IgD-negative memory B cell (primary cell): ENCODE measurements around the gene ARHGAP22. TPM values are rescaled to one million over a fixed set of nuclear protein-coding genes. Genes with fewer than 3 reads are reported as not detected.
A peak's percentile ranks its signal among the peaks of the same experiment; 100 is the strongest.

Experiments used
- H3K27ac Mint-ChIP-seq, 3 donors: one replicate each; pipeline ENCODE4 v1.8.0; 2020 to 2022; ENCODE audit warnings: mild to moderate bottlenecking in 3 of 3, mixed read lengths in 3 of 3, moderate library complexity in 1 of 3
- H3K27me3 Mint-ChIP-seq: one replicate; pipeline ENCODE4 v1.8.0; 2021; ENCODE audit warnings: mixed read lengths
- H3K36me3 Mint-ChIP-seq: one replicate; pipeline ENCODE4 v1.8.0; 2020; ENCODE audit warnings: mild to moderate bottlenecking, mixed read lengths
- H3K4me1 Mint-ChIP-seq, 3 donors: one replicate each; pipeline ENCODE4 v1.8.0; 2020 to 2022; ENCODE audit warnings: mixed read lengths in 3 of 3, mild to moderate bottlenecking in 1 of 3
- H3K4me3 Mint-ChIP-seq, 4 donors: one replicate each; pipeline ENCODE4 v1.8.0; 2020 to 2022; ENCODE audit warnings: mild to moderate bottlenecking in 4 of 4, mixed read lengths in 4 of 4, moderate library complexity in 3 of 4
- H3K9me3 Mint-ChIP-seq, 3 donors: one replicate each; pipeline ENCODE4 v1.8.0; 2020 to 2021; ENCODE audit warnings: mixed read lengths in 3 of 3, mild to moderate bottlenecking in 1 of 3
- polyA plus RNA-seq: library from polyadenylated mRNA; unstranded; fragments of 300-500 nt; fragmentation: Illumina TruSeq; gene quantifications from one replicate; pipeline ENCODE4 v1.2.3, GENCODE V29; 2021

The ARHGAP22 gene
- polyA plus RNA-seq, 1 donor from 2014 or later = 0.64 TPM

DNA sequence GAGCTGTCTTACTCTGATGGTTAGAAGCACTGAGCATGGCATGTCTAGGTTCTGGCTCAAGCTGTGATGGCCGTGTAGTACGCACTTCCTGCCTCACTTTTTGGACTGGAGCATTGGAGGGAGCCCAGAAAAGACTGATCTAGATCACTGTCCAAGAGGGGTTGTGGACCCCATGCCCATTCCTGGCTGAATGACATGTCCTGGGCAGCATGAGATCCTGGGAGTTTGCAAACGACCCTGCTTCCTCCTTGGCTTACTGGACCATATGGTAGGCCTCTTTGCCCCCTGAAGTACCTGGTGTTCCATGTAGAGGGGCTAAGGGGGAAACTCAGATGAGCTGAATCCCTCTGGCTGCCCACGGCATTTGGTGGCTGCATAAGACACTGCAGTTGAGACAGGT, 36.7 kb downstream of the ARHGAP22 start:
- Mint-ChIP-seq H3K4me3 (no peak overlapping the region), H3K27ac (no peak overlapping the region), H3K9me3 (no peaks in the 10 kb centered on the region), H3K27me3 (no peaks in the 10 kb centered on the region), H3K4me1 (peaks cover 13 to 23% (median 18%) of the 10 kb centered on the region in 3 donors), H3K36me3 (no peaks in the 10 kb centered on the region)

GRCh38 chr10:48567346-48567745, 37.5 kb downstream of the ARHGAP22 start:
- H3K36me3 Mint-ChIP-seq = no peaks in the 10 kb centered on the region
- H3K27ac Mint-ChIP-seq = no peak overlapping the region
- no peak overlapping the region for H3K4me3 Mint-ChIP-seq
- no peaks in the 10 kb centered on the region for H3K9me3 Mint-ChIP-seq
- H3K4me1 Mint-ChIP-seq = peaks cover 8 to 15% (median 12%) of the 10 kb centered on the region in 3 donors
- H3K27me3 Mint-ChIP-seq = no peaks in the 10 kb centered on the region

GRCh38 chr10:48564466-48565160, 40.3 kb downstream of the ARHGAP22 start:
- H3K4me1 Mint-ChIP-seq = peaks cover 0 to 4% (median 0%) of the 10 kb centered on the region in 3 donors
- H3K4me3 Mint-ChIP-seq = no peak overlapping the region
- no peak overlapping the region for H3K27ac Mint-ChIP-seq
- H3K9me3 Mint-ChIP-seq = no peaks in the 10 kb centered on the region
- H3K27me3 Mint-ChIP-seq = no peaks in the 10 kb centered on the region
- H3K36me3 Mint-ChIP-seq = no peaks in the 10 kb centered on the region

GRCh38 chr10:48557511-48558123, 47.3 kb downstream of the ARHGAP22 start:
- Mint-ChIP-seq H3K9me3 (no peaks in the 10 kb centered on the region), H3K27ac (no peak overlapping the region), H3K4me3 (no peak overlapping the region), H3K36me3 (no peaks in the 10 kb centered on the region), H3K27me3 (no peaks in the 10 kb centered on the region), H3K4me1 (peaks cover 0 to 3% (median 3%) of the 10 kb centered on the region in 3 donors)

GRCh38 chr10:48556713-48557112, 48.2 kb downstream of the ARHGAP22 start:
- H3K4me1 Mint-ChIP-seq = peaks cover 0 to 6% (median 3%) of the 10 kb centered on the region in 3 donors
- H3K9me3 Mint-ChIP-seq = no peaks in the 10 kb centered on the region
- H3K4me3 Mint-ChIP-seq = no peak overlapping the region
- no peak overlapping the region for H3K27ac Mint-ChIP-seq
- no peaks in the 10 kb centered on the region for H3K27me3 Mint-ChIP-seq
- no peaks in the 10 kb centered on the region for H3K36me3 Mint-ChIP-seq

- Mint-ChIP-seq H3K27me3 (no peaks in the 10 kb centered on the region), H3K4me3 (no peak overlapping the region), H3K27ac (no peak overlapping the region), H3K36me3 (no peaks in the 10 kb centered on the region), H3K9me3 (no peaks in the 10 kb centered on the region), H3K4me1 (peaks cover 0 to 6% (median 3%) of the 10 kb centered on the region in 3 donors)
Observed at GRCh38 chr10:48556065-48556464, 48.8 kb downstream of the ARHGAP22 start.

GRCh38 chr10:48555310-48556042, 49.4 kb downstream of the ARHGAP22 start:
- Mint-ChIP-seq H3K9me3 (no peaks in the 10 kb centered on the region), H3K4me1 (peaks cover 0 to 6% (median 3%) of the 10 kb centered on the region in 3 donors), H3K27me3 (no peaks in the 10 kb centered on the region), H3K27ac (no peak overlapping the region), H3K4me3 (no peak overlapping the region), H3K36me3 (no peaks in the 10 kb centered on the region)

DNA sequence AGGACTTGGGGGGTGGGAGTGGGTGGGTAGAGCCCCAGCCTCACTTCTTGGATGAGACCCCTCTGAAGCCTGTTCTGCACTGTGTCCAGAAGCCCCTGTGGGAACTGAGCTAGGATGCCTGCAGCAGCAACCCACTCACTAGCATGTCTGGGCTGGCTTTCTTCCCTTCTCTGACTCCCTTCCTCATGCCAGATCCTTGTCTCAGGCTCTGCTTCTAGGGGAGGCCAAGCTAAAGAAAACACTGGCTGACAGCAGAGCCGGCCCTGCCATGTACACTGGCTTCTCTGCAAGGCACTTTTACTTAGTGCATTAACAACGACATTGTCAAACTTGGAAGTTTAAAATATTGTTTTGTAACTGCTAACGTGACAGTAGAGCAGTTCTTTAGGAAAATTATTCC, 50.2 kb downstream of the ARHGAP22 start:
- Mint-ChIP-seq H3K9me3 (no peaks in the 10 kb centered on the region), H3K27ac (no peak overlapping the region), H3K36me3 (no peaks in the 10 kb centered on the region), H3K4me3 (no peak overlapping the region), H3K27me3 (peaks cover 1% of the 10 kb centered on the region), H3K4me1 (peaks cover 0 to 6% (median 3%) of the 10 kb centered on the region in 3 donors)

GRCh38 chr10:48554246-48554645, 50.6 kb downstream of the ARHGAP22 start:
- Mint-ChIP-seq H3K4me3 (no peak overlapping the region), H3K27me3 (peaks cover 1% of the 10 kb centered on the region), H3K27ac (no peak overlapping the region), H3K36me3 (no peaks in the 10 kb centered on the region), H3K4me1 (peaks cover 0 to 6% (median 3%) of the 10 kb centered on the region in 3 donors), H3K9me3 (no peaks in the 10 kb centered on the region)

GRCh38 chr10:48552946-48553564, 51.8 kb downstream of the ARHGAP22 start:
- peaks cover 0 to 3% (median 3%) of the 10 kb centered on the region in 3 donors for H3K4me1 Mint-ChIP-seq
- peaks cover 1% of the 10 kb centered on the region for H3K27me3 Mint-ChIP-seq
- H3K9me3 Mint-ChIP-seq = no peaks in the 10 kb centered on the region
- H3K4me3 Mint-ChIP-seq = no peak overlapping the region
- H3K27ac Mint-ChIP-seq = no peak overlapping the region
- H3K36me3 Mint-ChIP-seq = no peaks in the 10 kb centered on the region

GRCh38 chr10:48551861-48552591, 52.8 kb downstream of the ARHGAP22 start:
- H3K27ac Mint-ChIP-seq = peak overlapping the region in 1 of 3 donors; percentile 23
- H3K4me1 Mint-ChIP-seq = peaks cover 0 to 3% (median 3%) of the 10 kb centered on the region in 3 donors
- H3K27me3 Mint-ChIP-seq = peaks cover 1% of the 10 kb centered on the region
- no peak overlapping the region for H3K4me3 Mint-ChIP-seq
- H3K9me3 Mint-ChIP-seq = no peaks in the 10 kb centered on the region
- H3K36me3 Mint-ChIP-seq = no peaks in the 10 kb centered on the region

GRCh38 chr10:48550977-48551376, 53.9 kb downstream of the ARHGAP22 start:
- H3K4me1 Mint-ChIP-seq = peaks cover 0 to 3% (median 3%) of the 10 kb centered on the region in 3 donors
- no peaks in the 10 kb centered on the region for H3K9me3 Mint-ChIP-seq
- H3K36me3 Mint-ChIP-seq = no peaks in the 10 kb centered on the region
- H3K27ac Mint-ChIP-seq = no peak overlapping the region
- peak overlapping the region in 1 of 4 donors; percentile 45 for H3K4me3 Mint-ChIP-seq
- peaks cover 1% of the 10 kb centered on the region for H3K27me3 Mint-ChIP-seq

GRCh38 chr10:48550071-48550691, 54.7 kb downstream of the ARHGAP22 start:
- peaks cover 0 to 3% (median 3%) of the 10 kb centered on the region in 3 donors for H3K4me1 Mint-ChIP-seq
- no peaks in the 10 kb centered on the region for H3K9me3 Mint-ChIP-seq
- H3K27ac Mint-ChIP-seq = no peak overlapping the region
- H3K4me3 Mint-ChIP-seq = no peak overlapping the region
- H3K27me3 Mint-ChIP-seq = peaks cover 1% of the 10 kb centered on the region
- no peaks in the 10 kb centered on the region for H3K36me3 Mint-ChIP-seq

DNA sequence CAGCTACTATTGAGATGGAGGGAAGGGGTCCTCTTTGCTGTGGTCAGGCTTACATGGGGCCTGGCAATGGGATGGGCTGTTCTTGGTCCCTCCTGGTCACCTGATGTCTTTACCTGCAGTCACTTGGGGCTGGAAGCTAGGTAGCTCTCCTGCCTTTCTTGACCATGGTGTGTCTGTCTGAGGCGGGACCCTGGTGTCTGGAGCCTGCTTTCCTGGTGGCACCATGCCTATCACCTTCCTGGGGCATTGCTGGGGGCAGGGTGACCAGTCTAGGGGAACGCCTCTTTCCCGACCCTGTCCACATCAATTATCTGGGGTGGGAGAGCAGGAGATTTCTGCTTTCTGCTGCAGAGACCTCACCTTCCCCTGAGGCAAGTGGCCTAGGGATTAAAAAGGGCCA, 55.6 kb downstream of the ARHGAP22 start:
- no peak overlapping the region for H3K27ac Mint-ChIP-seq

More for the DNA sequence above, 55.6 kb downstream of the ARHGAP22 start:
- H3K36me3 Mint-ChIP-seq = no peaks in the 10 kb centered on the region
- H3K9me3 Mint-ChIP-seq = no peaks in the 10 kb centered on the region
- peaks cover 0 to 3% (median 1%) of the 10 kb centered on the region in 3 donors for H3K4me1 Mint-ChIP-seq
- peaks cover 1% of the 10 kb centered on the region for H3K27me3 Mint-ChIP-seq
- no peak overlapping the region for H3K4me3 Mint-ChIP-seq
